Measurements from ENCODE around the gene CARMIL1.

Gene CARMIL1

GRCh38 chr6:25387911-25388310, 108.7 kb downstream of the CARMIL1 start:
- no peak for DNase-seq (ENCODE audit: low read depth)
- no peak overlapping the region for H3K4me3 ChIP-seq (ENCODE audit: low read length)
- no peak for TF ChIP-seq CTCF (conservative IDR thresholded peaks at IDR 0.05; ENCODE audit: low read depth, low read length)

GRCh38 chr6:25388776-25389175, 109.6 kb downstream of the CARMIL1 start:
- H3K4me3 ChIP-seq (ENCODE audit: low read length): no peak overlapping the region
- no peak for TF ChIP-seq CTCF (conservative IDR thresholded peaks at IDR 0.05; ENCODE audit: low read depth, low read length)
- DNase-seq (ENCODE audit: low read depth): no peak

- TF ChIP-seq CTCF (conservative IDR thresholded peaks at IDR 0.05; ENCODE audit: low read depth, low read length): no peak
- peak; percentile 62 for DNase-seq (ENCODE audit: low read depth)
- no peak overlapping the region for H3K4me3 ChIP-seq (ENCODE audit: low read length)
Observed at GRCh38 chr6:25389471-25389870, 110.3 kb downstream of the CARMIL1 start.

- no peak for TF ChIP-seq CTCF (conservative IDR thresholded peaks at IDR 0.05; ENCODE audit: low read depth, low read length)
- no peak for DNase-seq (ENCODE audit: low read depth)
- no peak overlapping the region for H3K4me3 ChIP-seq (ENCODE audit: low read length)
Observed at GRCh38 chr6:25392372-25392771, 113.2 kb downstream of the CARMIL1 start.

GRCh38 chr6:25395731-25396130, 116.6 kb downstream of the CARMIL1 start:
- TF ChIP-seq CTCF (conservative IDR thresholded peaks at IDR 0.05; ENCODE audit: low read depth, low read length): no peak
- H3K4me3 ChIP-seq (ENCODE audit: low read length): no peak overlapping the region
- no peak for DNase-seq (ENCODE audit: low read depth)

GRCh38 chr6:25397406-25397805, 118.2 kb downstream of the CARMIL1 start:
- no peak for TF ChIP-seq CTCF (conservative IDR thresholded peaks at IDR 0.05; ENCODE audit: low read depth, low read length)
- no peak overlapping the region for H3K4me3 ChIP-seq (ENCODE audit: low read length)
- DNase-seq (ENCODE audit: low read depth): no peak

GRCh38 chr6:25399885-25400284, 120.7 kb downstream of the CARMIL1 start:
- no peak for DNase-seq (ENCODE audit: low read depth)

More at GRCh38 chr6:25399885-25400284, 120.7 kb downstream of the CARMIL1 start:
- no peak for TF ChIP-seq CTCF (conservative IDR thresholded peaks at IDR 0.05; ENCODE audit: low read depth, low read length)
- no peak overlapping the region for H3K4me3 ChIP-seq (ENCODE audit: low read length)
